ENCODE measurements around the gene COL25A1. TPM values are rescaled to one million over a fixed set of nuclear protein-coding genes. Genes with fewer than 3 reads are reported as not detected.
"Not testable (repeated sequence)": the region's sequence is repeated elsewhere in the genome, so short reads cannot be mapped to it uniquely, and the experiment has no call there.

COL25A1 gene
- polyA plus RNA-seq, 3 donors: 14.5 to 20.1 (median 17.1) TPM

DNA sequence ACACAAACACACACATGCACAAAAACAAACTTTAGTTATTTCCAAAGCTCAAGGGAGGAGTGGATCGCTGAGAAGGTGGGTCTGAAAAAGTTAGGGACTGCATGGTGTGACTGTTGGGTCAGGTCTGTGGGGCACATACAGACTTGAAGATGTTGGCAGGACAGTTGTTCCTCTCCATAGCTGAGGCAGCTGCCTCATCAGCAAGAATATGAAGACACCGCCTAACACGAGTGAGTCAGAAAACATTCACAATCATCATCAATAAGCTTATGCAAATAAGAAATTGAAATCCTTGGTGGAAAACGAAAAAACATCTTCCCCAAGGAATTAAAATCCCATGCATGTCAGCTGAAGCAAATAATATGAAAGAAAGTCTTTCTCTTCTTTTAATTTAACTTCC lies 148.0 kb downstream of the COL25A1 start:
- no peak for DNase-seq (ENCODE audit: extremely low read depth in 1 of 11, low read depth in 9 of 11, low spot score in 4 of 11)

- no peak for DNase-seq (ENCODE audit: extremely low read depth in 1 of 11, low read depth in 9 of 11, low spot score in 4 of 11)
These were observed 152.6 kb downstream of the COL25A1 start for GRCh38 chr4:109149836-109150235.

- no peak for DNase-seq (ENCODE audit: extremely low read depth in 1 of 11, low read depth in 9 of 11, low spot score in 4 of 11)
These were observed 153.8 kb downstream of the COL25A1 start for GRCh38 chr4:109148577-109149075.

- DNase-seq (ENCODE audit: extremely low read depth in 1 of 11, low read depth in 9 of 11, low spot score in 4 of 11): no peak
These were observed 155.3 kb downstream of the COL25A1 start for GRCh38 chr4:109147135-109147534.

DNA sequence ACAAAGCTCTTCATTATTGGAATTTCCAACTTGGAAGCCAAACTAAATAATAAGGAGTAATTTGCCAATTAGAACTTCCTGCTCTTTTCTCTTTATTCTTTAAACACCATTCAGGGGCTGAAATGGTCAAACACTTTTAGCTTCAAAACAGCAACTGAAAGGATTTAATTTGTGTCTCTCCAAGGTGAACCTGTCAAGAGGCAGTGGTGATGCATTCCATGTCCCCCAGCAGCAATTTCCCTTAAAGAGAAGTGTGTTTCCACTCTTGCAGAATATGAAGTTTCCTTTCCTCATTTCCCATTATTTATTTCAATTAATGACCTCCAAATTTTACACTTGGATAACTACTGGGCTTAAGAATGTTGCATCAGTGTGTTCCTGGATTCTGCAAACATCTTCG lies 156.0 kb downstream of the COL25A1 start:
- DNase-seq (ENCODE audit: extremely low read depth in 1 of 11, low read depth in 9 of 11, low spot score in 4 of 11): no peak

GRCh38 chr4:109138125-109138524 lies 164.3 kb downstream of the COL25A1 start:
- DNase-seq (ENCODE audit: extremely low read depth in 1 of 11, low read depth in 9 of 11, low spot score in 4 of 11): not testable (repeated sequence)

- no peak for DNase-seq (ENCODE audit: extremely low read depth in 1 of 11, low read depth in 9 of 11, low spot score in 4 of 11)
These were observed 167.5 kb downstream of the COL25A1 start for GRCh38 chr4:109134921-109135320.

GRCh38 chr4:109134268-109134667 lies 168.2 kb downstream of the COL25A1 start:
- no peak for DNase-seq (ENCODE audit: extremely low read depth in 1 of 11, low read depth in 9 of 11, low spot score in 4 of 11)

- no peak for DNase-seq (ENCODE audit: extremely low read depth in 1 of 11, low read depth in 9 of 11, low spot score in 4 of 11)
These were observed 170.9 kb downstream of the COL25A1 start for GRCh38 chr4:109131559-109131958.

GRCh38 chr4:109128589-109128988 lies 173.9 kb downstream of the COL25A1 start:
- no peak for DNase-seq (ENCODE audit: extremely low read depth in 1 of 11, low read depth in 9 of 11, low spot score in 4 of 11)

GRCh38 chr4:109127866-109128265 lies 174.6 kb downstream of the COL25A1 start:
- no peak for DNase-seq (ENCODE audit: extremely low read depth in 1 of 11, low read depth in 9 of 11, low spot score in 4 of 11)

DNA sequence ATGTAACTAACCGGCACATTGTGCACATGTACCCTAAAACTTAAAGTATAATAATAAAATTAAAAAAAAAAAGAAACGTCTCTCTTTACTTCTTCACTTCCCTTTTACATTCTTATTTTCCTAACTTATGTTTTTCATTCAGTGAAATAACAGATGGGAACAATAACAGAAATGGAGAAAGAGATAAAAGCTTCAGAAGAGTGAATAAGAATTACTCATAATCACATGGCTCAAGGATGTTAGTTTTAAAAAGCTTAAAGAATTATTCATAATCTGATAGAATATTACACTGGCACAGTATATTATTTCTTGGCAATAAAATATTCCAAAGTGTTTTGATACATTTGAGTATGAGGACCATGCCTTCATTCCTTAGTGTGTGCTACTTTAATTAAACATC lies 175.6 kb downstream of the COL25A1 start:
- DNase-seq (ENCODE audit: extremely low read depth in 1 of 11, low read depth in 9 of 11, low spot score in 4 of 11): no peak

DNA sequence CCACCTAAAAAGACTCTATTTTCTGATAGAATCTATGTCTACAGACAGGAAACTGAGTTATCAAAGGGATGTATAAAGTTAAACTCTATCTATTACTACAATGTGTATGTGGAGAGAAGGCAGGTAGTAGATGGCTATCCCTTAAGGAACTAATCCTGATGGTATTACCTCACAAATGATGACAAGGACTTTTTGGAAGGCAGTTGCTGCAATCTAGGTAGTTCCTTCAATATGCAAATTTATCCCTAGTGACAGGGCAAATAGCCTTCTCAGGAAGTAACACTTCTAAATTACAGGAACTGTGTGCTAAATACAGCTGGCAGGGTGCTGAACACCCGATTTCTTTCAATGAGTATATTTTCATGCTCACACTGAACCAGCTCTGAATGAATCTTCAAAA lies 177.4 kb downstream of the COL25A1 start:
- DNase-seq (ENCODE audit: extremely low read depth in 1 of 11, low read depth in 9 of 11, low spot score in 4 of 11): no peak

DNA sequence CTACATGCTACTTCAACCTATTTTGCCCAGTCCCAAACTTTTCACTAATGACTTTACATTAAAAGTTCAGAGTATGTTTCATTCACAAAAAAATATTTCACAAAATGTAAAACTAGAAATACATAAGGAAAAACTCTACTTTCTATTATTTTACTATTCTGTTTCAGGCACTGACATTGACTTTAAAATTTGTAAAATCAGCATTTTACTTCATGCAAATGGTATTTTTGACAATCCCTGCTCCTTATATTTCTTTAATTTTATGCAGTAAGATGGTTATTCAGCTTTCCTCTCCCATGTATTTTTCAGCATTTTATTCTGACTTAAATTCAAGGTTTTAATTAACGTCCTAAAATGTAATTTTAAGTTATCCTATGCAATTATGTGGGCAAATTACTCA lies 178.5 kb downstream of the COL25A1 start:
- DNase-seq (ENCODE audit: extremely low read depth in 1 of 11, low read depth in 9 of 11, low spot score in 4 of 11): no peak

GRCh38 chr4:109121561-109121960 lies 180.9 kb downstream of the COL25A1 start:
- DNase-seq (ENCODE audit: extremely low read depth in 1 of 11, low read depth in 9 of 11, low spot score in 4 of 11): no peak

GRCh38 chr4:109119852-109120251 lies 182.6 kb downstream of the COL25A1 start:
- no peak for DNase-seq (ENCODE audit: extremely low read depth in 1 of 11, low read depth in 9 of 11, low spot score in 4 of 11)

DNA sequence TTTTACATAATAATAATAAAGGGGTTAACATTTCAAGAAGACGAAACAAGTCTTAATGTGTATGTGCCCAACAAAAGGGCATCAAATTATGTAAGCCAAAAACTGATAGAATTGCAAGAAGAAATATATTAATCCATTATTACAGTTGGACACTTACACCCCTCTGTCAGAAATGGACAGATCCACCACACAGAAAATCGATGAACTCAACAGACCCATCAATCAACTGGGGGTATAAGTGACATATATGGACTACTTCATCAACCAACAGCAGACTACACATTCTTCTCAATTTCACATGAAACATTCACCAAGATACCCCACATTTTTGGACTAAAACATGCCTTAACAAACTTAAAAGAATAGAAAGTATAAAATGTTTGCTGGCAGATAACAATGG lies 183.8 kb downstream of the COL25A1 start:
- DNase-seq (ENCODE audit: extremely low read depth in 1 of 11, low read depth in 9 of 11, low spot score in 4 of 11): no peak

DNA sequence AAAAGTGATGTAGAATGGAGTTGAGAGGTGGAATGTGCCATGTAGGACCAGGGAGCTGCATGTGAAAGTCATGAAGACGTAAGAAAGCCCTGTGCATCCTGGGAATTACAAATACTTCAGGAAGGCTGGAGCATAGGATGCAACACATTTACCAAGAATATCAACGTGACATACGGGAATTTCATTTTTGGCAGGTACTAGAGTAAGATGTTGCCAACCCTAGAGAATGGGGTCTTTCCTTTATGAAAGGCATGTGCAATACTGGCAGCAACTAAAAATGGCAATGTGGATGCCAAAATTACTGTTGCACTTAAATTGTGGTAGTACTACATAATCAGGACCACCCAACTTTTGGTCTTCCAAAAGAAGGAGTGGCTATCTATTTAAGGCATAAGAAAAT lies 188.0 kb downstream of the COL25A1 start:
- no peak for DNase-seq (ENCODE audit: extremely low read depth in 1 of 11, low read depth in 9 of 11, low spot score in 4 of 11)

GRCh38 chr4:109113521-109113920 lies 188.9 kb downstream of the COL25A1 start:
- DNase-seq (ENCODE audit: extremely low read depth in 1 of 11, low read depth in 9 of 11, low spot score in 4 of 11): no peak

DNA sequence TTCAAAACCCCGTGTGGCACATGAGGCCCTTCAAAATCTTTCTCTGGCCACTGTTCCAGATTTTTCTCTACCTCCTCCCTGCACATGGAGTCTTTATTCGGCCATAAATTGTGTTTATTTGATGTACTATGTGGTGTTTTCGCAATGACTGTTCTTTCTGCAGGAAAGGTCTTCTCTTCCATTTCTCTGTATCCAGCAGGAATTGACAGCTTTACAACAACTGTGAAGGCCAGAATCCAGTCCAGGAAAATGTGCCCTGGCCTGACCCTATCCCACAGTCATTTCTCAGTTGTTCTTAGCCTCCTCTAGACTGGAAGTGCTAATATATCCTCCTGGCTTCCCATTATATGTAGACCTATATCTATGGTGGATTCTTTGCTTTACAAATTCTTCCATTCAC lies 191.4 kb downstream of the COL25A1 start:
- no peak for DNase-seq (ENCODE audit: extremely low read depth in 1 of 11, low read depth in 9 of 11, low spot score in 4 of 11)

DNA sequence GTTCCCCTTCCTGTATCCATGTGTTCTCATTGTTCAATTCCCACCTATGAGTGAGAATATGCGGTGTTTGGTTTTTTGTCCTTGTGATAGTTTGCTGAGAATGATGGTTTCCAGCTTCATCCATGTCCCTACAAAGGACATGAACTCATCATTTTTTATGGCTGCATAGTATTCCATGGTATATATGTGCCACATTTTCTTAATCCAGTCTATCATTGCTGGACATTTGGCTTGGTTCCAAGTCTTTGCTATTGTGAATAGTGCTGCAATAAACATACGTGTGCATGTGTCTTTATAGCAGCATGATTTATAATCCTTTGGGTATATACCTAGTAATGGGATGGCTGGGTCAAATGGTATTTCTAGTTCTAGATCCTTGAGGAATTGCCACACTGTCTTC lies 194.2 kb downstream of the COL25A1 start:
- not testable (repeated sequence) for DNase-seq (ENCODE audit: extremely low read depth in 1 of 11, low read depth in 9 of 11, low spot score in 4 of 11)

- DNase-seq (ENCODE audit: extremely low read depth in 1 of 11, low read depth in 9 of 11, low spot score in 4 of 11): no peak
These were observed 208.4 kb downstream of the COL25A1 start for GRCh38 chr4:109094056-109094455.

Measured in renal cortex interstitium (tissue), 11 donors.